ENCODE results near the gene GPR62. TPM values are rescaled to one million over a fixed set of nuclear protein-coding genes. Genes with fewer than 3 reads are reported as not detected.

GPR62 gene
- total RNA-seq, 1 experiment from 2014 or later: not detected

DNA sequence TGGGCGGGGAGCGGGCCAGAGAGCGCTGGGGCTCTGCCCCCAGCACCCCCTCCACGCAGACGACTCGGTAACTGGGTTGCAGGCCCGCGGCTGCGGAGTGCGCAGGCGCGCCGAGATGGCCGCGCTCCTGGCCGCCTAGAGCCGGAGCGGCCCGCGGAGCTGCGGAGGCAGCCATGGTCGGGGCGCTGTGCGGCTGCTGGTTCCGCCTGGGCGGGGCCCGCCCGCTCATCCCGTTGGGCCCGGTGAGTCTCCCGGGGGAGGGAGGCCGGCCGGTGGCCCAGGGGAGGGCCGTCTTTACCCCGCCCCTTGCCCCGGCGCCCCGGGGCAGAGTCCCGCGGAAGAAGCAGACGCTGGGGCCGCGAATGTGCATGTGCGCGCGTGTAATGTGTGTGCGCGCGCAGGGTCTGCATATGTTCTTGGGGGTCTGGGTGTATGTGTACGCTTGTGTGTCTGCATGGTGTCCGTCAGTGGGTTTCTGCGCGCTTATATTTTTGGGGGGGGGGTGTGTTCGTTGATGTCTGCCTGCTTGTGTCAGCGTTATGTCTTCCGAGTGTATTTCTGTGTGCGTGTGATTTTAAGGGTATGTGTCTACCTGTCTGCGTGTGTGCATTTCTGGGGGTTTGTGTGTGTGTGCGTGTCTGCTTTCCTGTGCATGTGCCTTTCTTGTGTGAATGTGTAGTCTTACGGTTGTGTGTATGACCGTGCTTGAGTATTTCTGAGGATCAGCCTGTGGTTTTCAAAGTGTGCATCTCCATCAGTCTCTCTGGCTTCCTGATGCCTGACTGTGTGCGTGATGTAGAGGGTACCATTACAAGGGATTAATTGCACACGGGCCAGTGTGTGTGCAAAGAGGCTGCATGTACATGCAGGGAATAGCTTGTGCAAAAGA, 20.0 kb downstream of the GPR62 start, which contains the start of gene ABHD14A:
Gene ABHD14A (plus strand): TSS at position 102 of the 889 bp plus-strand sequence. CDS start 72 bp downstream, at position 174.
- intact Hi-C loops (cut with micrococcal nuclease): loop anchor here (1.0 to 2.0 kb wide), 2 partner anchors 24 to 33 kb away; partner anchors contain the start of gene PARP3
- ChIA-PET CTCF (interaction anchor here (2.5 kb wide), 1 partner anchor 33 kb away, joined by 46 read pairs; the partner anchor contains the start of genes PARP3 and RRP9), POLR2A (ENCODE audit: unreplicated experiment) (interaction anchor here (0.7 kb wide), 1 partner anchor 475 kb away, joined by 3 read pairs; no protein-coding TSS in a partner anchor)
- Histone ChIP-seq H3K36me3 (ENCODE audit: low read depth, low read length) (no peaks in the 10 kb centered on the region), H3K4me3 (ENCODE audit: low read length) (peak within 1 kb of the TSS; percentile 99), H3K27me3 (ENCODE audit: low read length) (no peaks in the 10 kb centered on the region), H4K20me1 (ENCODE audit: low read length) (no peaks in the 10 kb centered on the region), H3K9me2 (replicated peaks; ENCODE audit: low read length) (no peaks in the 10 kb centered on the region), H3K9me3 (ENCODE audit: low read length) (no peaks in the 10 kb centered on the region), H3K79me2 (ENCODE audit: low read length) (peaks cover 33% of the 10 kb centered on the region), H3K9ac (ENCODE audit: low read length) (peak within 1 kb of the TSS; percentile 95), H2AFZ (ENCODE audit: low read length) (peak within 1 kb of the TSS; percentile 99), H3K27ac (ENCODE audit: low read length) (peak within 1 kb of the TSS; percentile 32), H3K4me1 (ENCODE audit: insufficient read depth, low read length) (peaks cover 23% of the 10 kb centered on the region), H3F3A (ENCODE audit: low read length, unreplicated experiment) (no peaks in the 10 kb centered on the region), H3K4me2 (ENCODE audit: low read length) (peak within 1 kb of the TSS; percentile 100)
- DNase-seq (peak; percentile 81), ATAC-seq (peak; percentile 69)
- BruUV-seq (replicated peaks): TSS peak; percentile 77
- TF ChIP-seq CTCF (conservative IDR thresholded peaks at IDR 0.05; ENCODE audit: low read depth, low read length) (no peak), EZH2phosphoT487 (IDR thresholded peaks at IDR 0.05; ENCODE audit: borderline replicate concordance, low read length) (no peak), EZH2 (IDR thresholded peaks at IDR 0.05; ENCODE audit: low read length, unreplicated experiment) (no peak)

DNA sequence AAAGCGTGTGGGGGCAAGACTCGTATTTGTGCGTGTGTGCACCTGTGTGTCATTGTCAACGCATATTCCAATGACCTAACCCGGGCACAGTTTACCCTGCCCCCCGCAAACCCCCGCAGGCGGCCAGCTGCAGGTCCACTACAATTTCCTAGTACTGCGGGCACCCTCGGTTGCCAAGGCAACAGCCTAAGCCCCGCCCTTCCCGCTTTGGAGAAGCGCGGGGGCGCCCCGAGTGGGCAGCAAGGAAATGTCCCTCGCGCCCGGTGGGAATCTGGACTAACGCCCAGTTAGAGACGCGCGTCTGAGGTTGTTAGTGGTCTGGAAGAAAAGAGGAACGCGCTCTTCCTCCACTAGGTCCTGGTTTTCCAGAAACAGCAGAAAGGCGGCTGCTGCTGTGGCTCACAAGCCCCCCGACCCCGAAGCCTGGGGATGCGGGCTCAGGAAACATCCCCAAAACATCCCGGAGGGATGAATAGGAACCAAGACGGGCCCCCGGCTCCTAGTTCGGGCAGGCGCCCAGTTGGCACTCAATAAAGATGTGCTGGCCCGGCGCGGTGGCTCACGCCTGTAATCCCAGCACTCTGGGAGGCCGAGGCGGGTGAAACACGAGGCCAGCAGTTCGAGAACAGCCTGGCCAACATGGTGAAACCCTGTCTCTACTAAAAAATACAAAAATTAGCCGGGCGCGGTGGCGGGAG, 20.8 kb downstream of the GPR62 start:
- Histone ChIP-seq H3K9me3 (ENCODE audit: low read length) (no peaks in the 10 kb centered on the region), H3K27me3 (ENCODE audit: low read length) (no peaks in the 10 kb centered on the region), H3K9me2 (replicated peaks; ENCODE audit: low read length) (no peaks in the 10 kb centered on the region), H3K4me2 (ENCODE audit: low read length) (peak overlapping the region; percentile 100), H3K4me1 (ENCODE audit: insufficient read depth, low read length) (peaks cover 23% of the 10 kb centered on the region), H3K79me2 (ENCODE audit: low read length) (peaks cover 32% of the 10 kb centered on the region), H3K27ac (ENCODE audit: low read length) (no peak overlapping the region), H4K20me1 (ENCODE audit: low read length) (no peaks in the 10 kb centered on the region), H3K9ac (ENCODE audit: low read length) (no peak overlapping the region), H3K36me3 (ENCODE audit: low read depth, low read length) (no peaks in the 10 kb centered on the region), H2AFZ (ENCODE audit: low read length) (peak overlapping the region; percentile 99), H3K4me3 (ENCODE audit: low read length) (peak overlapping the region; percentile 99), H3F3A (ENCODE audit: low read length, unreplicated experiment) (no peaks in the 10 kb centered on the region)
- DNase-seq (peak; percentile 37), ATAC-seq (no peak)
- TF ChIP-seq EZH2phosphoT487 (IDR thresholded peaks at IDR 0.05; ENCODE audit: borderline replicate concordance, low read length): no peak
- TF ChIP-seq CTCF (conservative IDR thresholded peaks at IDR 0.05; ENCODE audit: low read depth, low read length): peak; percentile 29; the same call in 1 of the 2 replicates
- TF ChIP-seq EZH2 (IDR thresholded peaks at IDR 0.05; ENCODE audit: low read length, unreplicated experiment): no peak
- intact Hi-C loops (cut with micrococcal nuclease): loop anchor here (2.0 kb wide), 1 partner anchor 23 kb away; no protein-coding TSS in a partner anchor
- no TSS peak for BruUV-seq (replicated peaks)
- ChIA-PET CTCF (no interaction called here), POLR2A (ENCODE audit: unreplicated experiment) (no interaction called here)
